HepG2 (cell line): Measurements from ENCODE around the gene FAM118A. TPM values are rescaled to one million over a fixed set of nuclear protein-coding genes. Genes with fewer than 3 reads are reported as not detected.

ENCODE experiments used
- ELF3 ChIP-seq: IDR thresholded peaks from 2 replicates; pipeline ENCODE4 v1.6.1; 2016; ENCODE audit warnings: missing genetic modification reagents, missing compliant biosample characterization
- FOXP1 ChIP-seq, 2 experiments: fragments of 450-650 bp in 1 of 2; IDR thresholded peaks; 2 replicates each; pipeline ENCODE4 v1.6.1; 2017 to 2018; ENCODE audit warnings: antibody characterized with exemption in 1 of 2
- IRF2 ChIP-seq: IDR thresholded peaks from 2 replicates; pipeline ENCODE4 v1.6.1; 2018; ENCODE audit warnings: missing genetic modification reagents, missing compliant biosample characterization
- ISX ChIP-seq: sonication (generic); formaldehyde crosslinking; conservative IDR thresholded peaks from 2 replicates; pipeline ENCODE4 v1.5.0; 2020; ENCODE audit warnings: missing genetic modification reagents
- MLXIP ChIP-seq: sonication (generic); formaldehyde crosslinking; IDR thresholded peaks from 2 replicates; pipeline ENCODE4 v1.9.0; 2021; ENCODE audit warnings: missing genetic modification reagents, borderline replicate concordance
- MTF2 ChIP-seq: sonication (generic); formaldehyde crosslinking; IDR thresholded peaks from 2 replicates; pipeline ENCODE4 v1.5.0; 2020; ENCODE audit warnings: missing genetic modification reagents, borderline replicate concordance
- RARA ChIP-seq: IDR thresholded peaks from 2 replicates; pipeline ENCODE4 v1.6.1; 2016; ENCODE audit warnings: missing genetic modification reagents, missing compliant biosample characterization
- SMARCC2 ChIP-seq: fragments of 450-650 bp; IDR thresholded peaks from 2 replicates; pipeline ENCODE4 v1.6.1; 2017; ENCODE audit warnings: antibody characterized with exemption, mild to moderate bottlenecking
- STAG1 ChIP-seq: sonication (generic); formaldehyde crosslinking; IDR thresholded peaks from 2 replicates; pipeline ENCODE4 v1.4.0; 2020; ENCODE audit warnings: missing genetic modification reagents
- TEAD2 ChIP-seq: sonication (generic); formaldehyde crosslinking; IDR thresholded peaks from 2 replicates; pipeline ENCODE4 v1.9.0; 2021; ENCODE audit warnings: missing genetic modification reagents
- YEATS4 ChIP-seq: sonication (generic); formaldehyde crosslinking; IDR thresholded peaks from 2 replicates; pipeline ENCODE4 v1.4.0; 2020; ENCODE audit warnings: missing genetic modification reagents, borderline replicate concordance
- ZBTB26 ChIP-seq: IDR thresholded peaks from 2 replicates; pipeline ENCODE4 v1.6.1; 2016; ENCODE audit warnings: missing compliant biosample characterization, missing genetic modification reagents, borderline replicate concordance
- ZMYM4 ChIP-seq: sonication (generic); formaldehyde crosslinking; IDR thresholded peaks from 2 replicates; pipeline ENCODE4 v1.8.1; 2023; ENCODE audit warnings: mild to moderate bottlenecking, missing genetic modification reagents
- ZNF263 ChIP-seq: sonication (generic); formaldehyde crosslinking; IDR thresholded peaks from 2 replicates; pipeline ENCODE4 v1.4.0; 2020; ENCODE audit warnings: missing genetic modification reagents
- ZNF431 ChIP-seq: sonication (generic); formaldehyde crosslinking; IDR thresholded peaks from 2 replicates; pipeline ENCODE4 v1.9.0; 2022; ENCODE audit warnings: missing genetic modification reagents, low read depth, mild to moderate bottlenecking, borderline replicate concordance
- ZNF639 ChIP-seq: conservative IDR thresholded peaks from 2 replicates; pipeline ENCODE4 v1.6.1; 2018; ENCODE audit warnings: missing genetic modification reagents
- ZNF704 ChIP-seq: sonication (generic); formaldehyde crosslinking; IDR thresholded peaks from 2 replicates; pipeline ENCODE4 v1.8.1; 2023; ENCODE audit warnings: mild to moderate bottlenecking, inconsistent platforms, moderate library complexity, missing genetic modification reagents, borderline replicate concordance
- ZNF713 ChIP-seq: sonication (generic); formaldehyde crosslinking; IDR thresholded peaks from 2 replicates; pipeline ENCODE4 v1.4.0; 2020; ENCODE audit warnings: mild to moderate bottlenecking, missing genetic modification reagents
- ZSCAN21 ChIP-seq: sonication (generic); formaldehyde crosslinking; IDR thresholded peaks from 2 replicates; pipeline ENCODE4 v1.8.0; 2022; ENCODE audit warnings: mild to moderate bottlenecking, missing genetic modification reagents, moderate library complexity, borderline replicate concordance
- polyA plus RNA-seq, 8 experiments: library from polyadenylated mRNA; depleted of rRNA in 3 of 8; stranded (reverse) in 7 of 8; unstranded in 1 of 8; fragments of >200 nt; fragmentation: Illumina TruSeq in 4 of 8; extraction: Trizol in 4 of 8; gene quantifications; 2 replicates each; pipeline versions ENCODE4 v1.2.1 to v1.2.3, GENCODE V29; 2011 to 2016; ENCODE audit warnings: low read depth in 4 of 8, missing spikeins in 1 of 8, mixed read lengths in 1 of 8; ENCODE audit not compliant: insufficient read depth in 1 of 8
- total RNA-seq, 5 experiments: library from RNA; depleted of rRNA; stranded (reverse); fragments of >200 nt; fragmentation: Illumina TruSeq; extraction: Trizol; gene quantifications; 2 replicates each; pipeline ENCODE4 v1.2.3, GENCODE V29; 2016; ENCODE audit warnings: low read depth in 1 of 5

FAM118A gene
- total and polyA plus RNA-seq, 2 of the 13 experiments (the other 11 are each of a cell fraction or from before 2014, with no cell fraction given) = 36.7 to 48.2 TPM

- TF ChIP-seq ZMYM4 (CRISPR knock-in tag) (peak; percentile 80), FOXP1 (IDR thresholded peaks at IDR 0.05) (no peak; the same call in 1 of the 2 replicates), FOXP1 (CRISPR knock-in tag; IDR thresholded peaks at IDR 0.05) (peak; percentile 90), IRF2 (CRISPR knock-in tag) (peak; percentile 91), YEATS4 (peak; percentile 40; the same call in 1 of the 2 replicates), ZNF431 (CRISPR knock-in tag) (no peak), RARA (peak; percentile 84), ZSCAN21 (CRISPR knock-in tag) (peak; percentile 73; the same call in 1 of the 2 replicates), ZBTB26 (CRISPR knock-in tag) (peak; percentile 98), ZNF639 (0 out of 2 replicates have a peak, but pooled peaks have one; percentile 36), SMARCC2 (no peak), ZNF704 (CRISPR knock-in tag) (no peak), ISX (CRISPR knock-in tag) (no peak), TEAD2 (no peak), ELF3 (peak; percentile 81; the same call in 1 of the 2 replicates), ZNF263 (CRISPR knock-in tag) (peak; percentile 99), STAG1 (CRISPR knock-in tag) (peak; percentile 22), MTF2 (CRISPR knock-in tag) (no peak), ZNF713 (CRISPR knock-in tag) (no peak), MLXIP (CRISPR knock-in tag) (no peak)
These were observed 36.2 kb upstream of the FAM118A start (continued) for GRCh38 chr22:45273452-45274075.
